Measurements from ENCODE around the gene ID3.
A peak's percentile ranks its signal among the peaks of the same experiment; 100 is the strongest.

Gene ID3

GRCh38 chr1:23564529-23565122, 5.3 kb upstream of the ID3 start:
- no peak for DNase-seq

- DNase-seq = no peak
Measured at GRCh38 chr1:23563755-23564374, 4.6 kb upstream of the ID3 start.

- DNase-seq = no peak
Measured at GRCh38 chr1:23563003-23563402, 3.7 kb upstream of the ID3 start.

GRCh38 chr1:23562137-23562876, 3.0 kb upstream of the ID3 start:
- DNase-seq = peak; percentile 24 to 69

- DNase-seq = no peak
Measured at GRCh38 chr1:23561813-23562100, 2.5 kb upstream of the ID3 start.

GRCh38 chr1:23561076-23561812, 1.9 kb upstream of the ID3 start:
- DNase-seq = no peak

- no peak for DNase-seq
Measured at GRCh38 chr1:23559985-23560741, 862 bp upstream of the ID3 start.

- DNase-seq = peak in 1 of 2 donors; percentile 14
Measured at GRCh38 chr1:23558872-23559135, 497 bp downstream of the ID3 start.

- DNase-seq = no peak
Measured at GRCh38 chr1:23558140-23558871, 995 bp downstream of the ID3 start.

- DNase-seq = no peak
Measured at GRCh38 chr1:23557471-23558124, 1.7 kb downstream of the ID3 start.

- no peak for DNase-seq
Measured at GRCh38 chr1:23556635-23557470, 2.4 kb downstream of the ID3 start.

GRCh38 chr1:23555986-23556634, 3.2 kb downstream of the ID3 start:
- no peak for DNase-seq

GRCh38 chr1:23555270-23555985, 3.9 kb downstream of the ID3 start:
- no peak for DNase-seq

- peak; percentile 88 to 89 for DNase-seq
Measured at GRCh38 chr1:23554481-23555269, 4.6 kb downstream of the ID3 start.

GRCh38 chr1:23554127-23554480, 5.2 kb downstream of the ID3 start:
- no peak for DNase-seq

- DNase-seq = no peak
Measured at GRCh38 chr1:23553231-23554126, 5.8 kb downstream of the ID3 start.

GRCh38 chr1:23551849-23552248, 7.5 kb downstream of the ID3 start:
- DNase-seq = no peak

GRCh38 chr1:23548704-23549143, 10.6 kb downstream of the ID3 start:
- DNase-seq = no peak
